Measurements from ENCODE around the gene CNTLN. TPM values are rescaled to one million over a fixed set of nuclear protein-coding genes. Genes with fewer than 3 reads are reported as not detected.

Gene CNTLN
- total RNA-seq, 4 donors from 2014 or later, result 12.6 to 26.2 (median 18.0) TPM

GRCh38 chr9:17130291-17130690 is 4.5 kb upstream of the CNTLN start:
- TF ChIP-seq, protein P1, sequence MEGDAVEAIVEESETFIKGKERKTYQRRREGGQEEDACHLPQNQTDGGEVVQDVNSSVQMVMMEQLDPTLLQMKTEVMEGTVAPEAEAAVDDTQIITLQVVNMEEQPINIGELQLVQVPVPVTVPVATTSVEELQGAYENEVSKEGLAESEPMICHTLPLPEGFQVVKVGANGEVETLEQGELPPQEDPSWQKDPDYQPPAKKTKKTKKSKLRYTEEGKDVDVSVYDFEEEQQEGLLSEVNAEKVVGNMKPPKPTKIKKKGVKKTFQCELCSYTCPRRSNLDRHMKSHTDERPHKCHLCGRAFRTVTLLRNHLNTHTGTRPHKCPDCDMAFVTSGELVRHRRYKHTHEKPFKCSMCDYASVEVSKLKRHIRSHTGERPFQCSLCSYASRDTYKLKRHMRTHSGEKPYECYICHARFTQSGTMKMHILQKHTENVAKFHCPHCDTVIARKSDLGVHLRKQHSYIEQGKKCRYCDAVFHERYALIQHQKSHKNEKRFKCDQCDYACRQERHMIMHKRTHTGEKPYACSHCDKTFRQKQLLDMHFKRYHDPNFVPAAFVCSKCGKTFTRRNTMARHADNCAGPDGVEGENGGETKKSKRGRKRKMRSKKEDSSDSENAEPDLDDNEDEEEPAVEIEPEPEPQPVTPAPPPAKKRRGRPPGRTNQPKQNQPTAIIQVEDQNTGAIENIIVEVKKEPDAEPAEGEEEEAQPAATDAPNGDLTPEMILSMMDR (IDR thresholded peaks at IDR 0.05; ENCODE audit: low read depth), result no peak

DNA sequence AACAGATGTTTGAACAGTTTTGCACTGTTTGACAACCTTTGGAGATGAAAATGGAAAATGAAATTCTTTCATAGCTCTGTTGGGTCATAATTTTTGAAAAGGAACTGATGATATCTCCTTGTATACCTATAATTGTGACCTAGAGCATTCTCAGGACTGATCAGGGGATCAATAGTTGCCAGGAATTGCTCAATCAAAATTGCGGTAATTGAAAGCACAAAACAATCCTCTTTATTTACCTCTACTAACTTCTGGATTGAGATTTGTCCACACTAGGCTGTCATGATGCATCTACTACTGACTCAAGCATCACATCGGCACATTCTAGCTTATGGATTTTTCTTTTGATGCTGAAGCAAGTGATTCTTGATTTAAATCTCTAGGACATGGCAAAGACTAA is 4.1 kb upstream of the CNTLN start:
- TF ChIP-seq, protein P1 (IDR thresholded peaks at IDR 0.05; ENCODE audit: low read depth), result no peak

DNA sequence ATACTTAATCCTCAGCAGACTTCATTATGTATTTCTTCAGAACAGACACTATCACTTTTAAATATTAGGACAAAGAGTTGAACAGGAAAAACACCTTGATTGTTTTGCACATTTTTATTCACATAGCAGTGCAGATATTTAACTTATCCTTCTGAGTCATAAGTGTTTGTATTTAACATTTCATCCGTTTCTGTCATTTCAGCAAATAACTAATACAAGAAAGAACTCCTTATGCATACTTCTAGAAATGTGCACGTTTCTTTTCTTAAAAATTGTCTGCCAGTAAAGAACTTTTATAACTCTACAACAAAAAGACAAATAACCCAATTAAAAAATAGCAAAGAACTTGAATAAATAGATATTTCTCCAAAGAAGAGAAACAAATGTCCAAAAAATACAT is 3.3 kb upstream of the CNTLN start:
- TF ChIP-seq, protein P1 (IDR thresholded peaks at IDR 0.05; ENCODE audit: low read depth), result no peak

GRCh38 chr9:17135295-17136160 is 688 bp downstream of the CNTLN start:
- TF ChIP-seq, protein P1 (IDR thresholded peaks at IDR 0.05; ENCODE audit: low read depth), result no peak

DNA sequence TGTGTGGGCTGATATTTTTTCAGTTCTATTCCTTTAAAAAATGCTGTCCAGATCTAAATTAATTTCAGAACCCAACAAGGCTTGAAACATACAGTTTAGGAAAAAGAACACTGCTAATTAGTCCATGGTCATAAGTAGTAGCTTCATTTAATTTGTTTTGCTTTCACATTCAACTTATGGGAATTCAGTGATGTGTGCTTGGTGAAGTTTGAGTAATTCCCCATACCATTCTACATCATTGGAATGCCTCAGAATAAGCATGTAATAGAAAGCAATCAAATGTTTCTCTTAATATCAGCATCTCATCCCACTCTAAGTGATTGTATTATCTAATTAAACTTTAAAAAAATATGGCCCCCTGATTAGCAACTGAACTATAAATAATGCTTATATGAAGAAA is 2.7 kb downstream of the CNTLN start:
- TF ChIP-seq, protein P1 (IDR thresholded peaks at IDR 0.05; ENCODE audit: low read depth), result no peak

- TF ChIP-seq, protein P1 (IDR thresholded peaks at IDR 0.05; ENCODE audit: low read depth), result no peak
Measured at GRCh38 chr9:17138503-17138902, 3.7 kb downstream of the CNTLN start.

GRCh38 chr9:17140418-17140817 is 5.6 kb downstream of the CNTLN start:
- TF ChIP-seq, protein P1 (IDR thresholded peaks at IDR 0.05; ENCODE audit: low read depth), result no peak
